A549 treated with DMSO at 1 μM for 4 hours (cell line): ENCODE data around the gene CCL2. TPM values are rescaled to one million over a fixed set of nuclear protein-coding genes. Genes with fewer than 3 reads are reported as not detected.

Experiments
- total RNA-seq: library from RNA; stranded (reverse); fragments of 200-300 nt; extraction: Qiagen RNA extraction; gene quantifications from 5 replicates; pipeline ENCODE4 v1.2.3, GENCODE V29; 2022; ENCODE audit warnings: low read depth

Gene CCL2
- total RNA-seq, result 65.6 to 117 TPM (median 69.7 TPM) in 5 replicates

DNA sequence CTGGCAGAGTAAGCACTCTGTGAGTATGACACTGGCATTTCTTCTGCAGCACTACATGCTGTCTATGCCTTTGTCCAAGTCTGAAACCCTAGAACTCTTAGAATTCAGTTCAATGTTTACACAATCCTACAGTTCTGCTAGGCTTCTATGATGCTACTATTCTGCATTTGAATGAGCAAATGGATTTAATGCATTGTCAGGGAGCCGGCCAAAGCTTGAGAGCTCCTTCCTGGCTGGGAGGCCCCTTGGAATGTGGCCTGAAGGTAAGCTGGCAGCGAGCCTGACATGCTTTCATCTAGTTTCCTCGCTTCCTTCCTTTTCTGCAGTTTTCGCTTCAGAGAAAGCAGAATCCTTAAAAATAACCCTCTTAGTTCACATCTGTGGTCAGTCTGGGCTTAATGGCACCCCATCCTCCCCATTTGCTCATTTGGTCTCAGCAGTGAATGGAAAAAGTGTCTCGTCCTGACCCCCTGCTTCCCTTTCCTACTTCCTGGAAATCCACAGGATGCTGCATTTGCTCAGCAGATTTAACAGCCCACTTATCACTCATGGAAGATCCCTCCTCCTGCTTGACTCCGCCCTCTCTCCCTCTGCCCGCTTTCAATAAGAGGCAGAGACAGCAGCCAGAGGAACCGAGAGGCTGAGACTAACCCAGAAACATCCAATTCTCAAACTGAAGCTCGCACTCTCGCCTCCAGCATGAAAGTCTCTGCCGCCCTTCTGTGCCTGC is at the start of gene CCL2:
TSS of gene CCL2 (plus strand) at position 635 of the 730 bp plus-strand sequence. CDS start at position 700, 65 bp downstream.

GRCh38 chr17:34269969-34270368 is 14.9 kb downstream of the CCL2 start, which contains the start of gene CCL7:
TSS of gene CCL7 (plus strand) at chr17:34270221. CDS start at chr17:34270291, 70 bp downstream.

DNA sequence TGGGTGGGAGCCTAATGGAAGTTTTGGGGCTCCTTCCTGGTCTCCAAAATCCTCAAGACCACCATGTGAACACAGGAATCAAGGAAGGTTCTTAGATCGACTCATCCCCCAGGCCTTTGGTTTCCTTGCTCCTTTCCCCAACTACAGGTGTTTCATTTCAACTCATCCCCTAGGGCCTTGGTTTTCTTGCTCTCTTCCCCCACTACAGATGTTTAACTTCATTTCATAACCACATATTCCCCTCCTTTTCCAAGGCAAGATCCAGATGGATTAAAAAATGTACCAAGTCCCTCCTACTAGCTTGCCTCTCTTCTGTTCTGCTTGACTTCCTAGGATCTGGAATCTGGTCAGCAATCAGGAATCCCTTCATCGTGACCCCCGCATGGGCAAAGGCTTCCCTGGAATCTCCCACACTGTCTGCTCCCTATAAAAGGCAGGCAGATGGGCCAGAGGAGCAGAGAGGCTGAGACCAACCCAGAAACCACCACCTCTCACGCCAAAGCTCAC is 30.3 kb downstream of the CCL2 start, which contains the start of gene CCL11:
TSS of gene CCL11 (plus strand) at position 457 of the 507 bp plus-strand sequence. CDS start 67 bp downstream, outside the sequence.

Other genes with a start within 250 kb of the CCL2 start
- 0.29 to 0.50 TPM (median 0.45 TPM) in 5 replicates for gene CCL7, start 14.9 kb downstream of the CCL2 start, total RNA-seq
- gene CCL11, start 30.5 kb downstream of the CCL2 start, total RNA-seq, result not detected in 5 replicates
- gene CCL8, start 64.2 kb downstream of the CCL2 start, total RNA-seq, result not detected in 5 replicates
- gene CCL13, start 101.2 kb downstream of the CCL2 start, total RNA-seq, result not detected in 5 replicates
- not detected in 5 replicates for gene CCL1, start 107.9 kb downstream of the CCL2 start, total RNA-seq